Neural crest cell (in vitro differentiated cells): ENCODE data around the gene VMO1. TPM values are rescaled to one million over a fixed set of nuclear protein-coding genes. Genes with fewer than 3 reads are reported as not detected.

Source experiments
- DNase-seq: peaks from one replicate; pipeline ENCODE4 v3.0.0; 2021; ENCODE audit warnings: low read depth, mixed read lengths, low spot score
- H3K27ac Mint-ChIP-seq: one replicate; pipeline ENCODE4 v1.8.0; 2021; ENCODE audit warnings: mild to moderate bottlenecking, mixed read lengths; ENCODE audit not compliant: unreplicated experiment
- H3K27me3 Mint-ChIP-seq: 2 replicates; pipeline ENCODE4 v1.8.0; 2021; ENCODE audit warnings: low read depth, mild to moderate bottlenecking, mixed read lengths
- H3K36me3 Mint-ChIP-seq: 2 replicates; pipeline ENCODE4 v1.8.0; 2021; ENCODE audit warnings: low read depth, mild to moderate bottlenecking, mixed read lengths
- H3K4me1 Mint-ChIP-seq: 2 replicates; pipeline ENCODE4 v1.8.0; 2021; ENCODE audit warnings: mixed read lengths
- H3K4me3 Mint-ChIP-seq: one replicate; pipeline ENCODE4 v1.8.0; 2021; ENCODE audit warnings: mild to moderate bottlenecking, mixed read lengths
- H3K9me3 Mint-ChIP-seq: 2 replicates; pipeline ENCODE4 v1.8.0; 2021; ENCODE audit warnings: mixed read lengths
- total RNA-seq: library from RNA; stranded (reverse); gene quantifications from 2 replicates; pipeline ENCODE4 v1.2.1, GENCODE V29; 2021
- TF ChIP-seq, protein P1 (sequence below): fragments of 200-600 bp; sonication (generic); conservative IDR thresholded peaks from 2 replicates; pipeline ENCODE4 v1.5.0; 2021; ENCODE audit warnings: antibody characterized with exemption, mild to moderate bottlenecking

Gene VMO1
- total RNA-seq, 1 donor from 2014 or later: 1.0 TPM

DNA sequence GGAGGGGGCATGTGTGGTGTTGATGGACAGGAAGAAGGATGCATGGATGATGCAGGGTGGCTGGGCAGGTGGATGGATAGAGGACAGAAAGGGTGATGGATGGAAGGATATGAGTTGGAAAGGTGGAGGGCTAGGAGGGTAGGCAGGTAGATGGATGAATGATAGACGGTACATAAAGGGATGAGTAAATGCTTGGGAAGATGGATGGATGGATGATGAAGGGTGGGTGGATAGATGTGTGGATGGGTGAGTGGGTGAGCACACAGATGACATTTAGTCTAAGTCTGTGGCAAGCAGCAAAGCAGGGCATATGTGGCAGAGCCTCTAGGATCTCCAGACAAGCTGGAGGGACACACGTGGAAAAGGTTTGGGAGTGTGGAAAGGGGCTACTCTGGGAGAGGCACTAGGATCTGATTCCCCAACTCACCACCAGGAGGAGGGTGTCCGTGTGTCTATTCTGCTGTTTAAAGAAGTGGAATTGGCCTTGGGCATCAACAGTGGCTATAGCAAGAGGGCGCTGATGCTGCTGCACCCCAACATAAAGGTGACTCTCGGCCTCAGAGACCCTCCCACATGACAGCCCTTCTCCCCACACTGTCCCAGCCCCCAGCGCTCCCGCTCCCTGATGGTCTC, 29.0 kb upstream of the VMO1 start:
- Mint-ChIP-seq H3K4me3 (no peak overlapping the region), H3K4me1 (peaks cover 6% of the 10 kb centered on the region), H3K36me3 (peaks cover 15% of the 10 kb centered on the region), H3K27me3 (no peaks in the 10 kb centered on the region), H3K9me3 (no peaks in the 10 kb centered on the region), H3K27ac (no peak overlapping the region)
- TF ChIP-seq, protein P1, sequence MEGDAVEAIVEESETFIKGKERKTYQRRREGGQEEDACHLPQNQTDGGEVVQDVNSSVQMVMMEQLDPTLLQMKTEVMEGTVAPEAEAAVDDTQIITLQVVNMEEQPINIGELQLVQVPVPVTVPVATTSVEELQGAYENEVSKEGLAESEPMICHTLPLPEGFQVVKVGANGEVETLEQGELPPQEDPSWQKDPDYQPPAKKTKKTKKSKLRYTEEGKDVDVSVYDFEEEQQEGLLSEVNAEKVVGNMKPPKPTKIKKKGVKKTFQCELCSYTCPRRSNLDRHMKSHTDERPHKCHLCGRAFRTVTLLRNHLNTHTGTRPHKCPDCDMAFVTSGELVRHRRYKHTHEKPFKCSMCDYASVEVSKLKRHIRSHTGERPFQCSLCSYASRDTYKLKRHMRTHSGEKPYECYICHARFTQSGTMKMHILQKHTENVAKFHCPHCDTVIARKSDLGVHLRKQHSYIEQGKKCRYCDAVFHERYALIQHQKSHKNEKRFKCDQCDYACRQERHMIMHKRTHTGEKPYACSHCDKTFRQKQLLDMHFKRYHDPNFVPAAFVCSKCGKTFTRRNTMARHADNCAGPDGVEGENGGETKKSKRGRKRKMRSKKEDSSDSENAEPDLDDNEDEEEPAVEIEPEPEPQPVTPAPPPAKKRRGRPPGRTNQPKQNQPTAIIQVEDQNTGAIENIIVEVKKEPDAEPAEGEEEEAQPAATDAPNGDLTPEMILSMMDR: peak; percentile 48
- DNase-seq: no peak

DNA sequence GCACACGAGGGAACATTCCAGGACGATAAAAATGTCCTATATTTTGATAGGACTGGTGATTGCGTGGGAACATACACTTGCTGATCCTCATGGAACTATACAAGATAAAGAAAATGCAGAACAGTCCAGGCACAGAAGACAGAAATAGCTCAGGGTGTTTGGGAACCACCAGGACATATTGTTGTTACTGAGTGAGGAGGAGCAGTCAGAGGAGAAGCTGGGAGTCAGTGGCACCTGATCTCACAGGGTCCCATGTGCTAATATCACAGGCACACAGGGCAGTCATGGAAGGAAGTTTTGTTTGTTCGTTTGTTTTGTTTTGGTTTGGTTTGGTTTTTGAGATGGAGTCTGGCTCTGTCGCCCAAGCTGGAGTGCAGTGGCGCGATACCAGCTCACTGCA, 26.5 kb upstream of the VMO1 start:
- TF ChIP-seq, protein P1: no peak
- Mint-ChIP-seq H3K27ac (no peak overlapping the region), H3K4me1 (peaks cover 21% of the 10 kb centered on the region), H3K27me3 (no peaks in the 10 kb centered on the region), H3K36me3 (peaks cover 14% of the 10 kb centered on the region), H3K9me3 (no peaks in the 10 kb centered on the region), H3K4me3 (no peak overlapping the region)
- no peak for DNase-seq

DNA sequence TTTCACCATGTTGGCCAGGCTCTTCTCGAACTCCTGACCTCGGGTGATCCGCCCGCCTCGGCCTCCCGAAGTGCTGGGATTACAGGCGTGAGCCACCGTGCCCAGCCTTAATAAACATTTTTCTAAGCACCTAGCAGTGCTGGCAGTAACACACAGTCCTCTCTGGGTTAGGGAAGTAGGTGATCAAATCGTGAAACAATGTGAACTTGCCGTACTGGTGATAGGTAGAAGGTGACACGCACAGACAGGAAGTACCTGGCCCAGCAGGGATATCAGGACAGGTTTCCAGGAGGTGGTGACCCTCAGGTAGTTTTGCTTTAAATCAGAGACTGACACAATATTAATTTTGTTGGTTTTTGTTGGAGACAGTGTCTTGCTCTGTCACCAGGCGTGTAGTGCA, 25.3 kb upstream of the VMO1 start:
- H3K27me3 Mint-ChIP-seq: no peaks in the 10 kb centered on the region
- H3K4me1 Mint-ChIP-seq: peaks cover 24% of the 10 kb centered on the region
- no peaks in the 10 kb centered on the region for H3K9me3 Mint-ChIP-seq
- DNase-seq: no peak
- peak overlapping the region; percentile 38 for H3K4me3 Mint-ChIP-seq
- TF ChIP-seq, protein P1: no peak
- H3K27ac Mint-ChIP-seq: no peak overlapping the region
- peaks cover 14% of the 10 kb centered on the region for H3K36me3 Mint-ChIP-seq

DNA sequence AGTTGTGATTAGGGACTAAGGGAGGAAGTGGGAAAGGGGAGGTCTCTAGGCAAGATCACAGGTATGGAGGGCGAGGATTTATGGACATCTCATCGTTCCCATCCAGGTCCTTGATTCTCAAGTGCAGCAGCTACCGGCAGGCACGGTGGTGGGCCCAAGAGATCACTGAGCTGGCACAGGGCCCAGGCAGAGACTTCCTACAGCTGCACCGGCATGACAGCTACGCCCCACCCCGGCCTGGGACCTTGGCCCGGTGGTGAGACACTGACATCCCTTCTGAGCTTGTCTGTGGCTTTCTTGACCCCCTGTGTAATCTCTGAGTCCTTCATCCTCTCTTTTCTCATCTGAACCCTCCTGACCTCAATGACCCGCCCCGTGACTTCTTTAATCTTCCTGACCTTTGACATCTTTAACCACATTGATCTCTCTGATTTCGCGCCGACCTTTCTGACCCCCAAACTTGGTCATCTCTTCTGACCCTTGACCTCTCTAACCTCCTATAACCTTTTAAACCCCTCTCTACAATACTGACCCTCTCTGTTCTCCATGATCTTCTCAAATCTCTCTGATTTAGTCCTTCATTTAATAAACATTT, 24.6 kb upstream of the VMO1 start:
- no peak overlapping the region for H3K27ac Mint-ChIP-seq

DNA sequence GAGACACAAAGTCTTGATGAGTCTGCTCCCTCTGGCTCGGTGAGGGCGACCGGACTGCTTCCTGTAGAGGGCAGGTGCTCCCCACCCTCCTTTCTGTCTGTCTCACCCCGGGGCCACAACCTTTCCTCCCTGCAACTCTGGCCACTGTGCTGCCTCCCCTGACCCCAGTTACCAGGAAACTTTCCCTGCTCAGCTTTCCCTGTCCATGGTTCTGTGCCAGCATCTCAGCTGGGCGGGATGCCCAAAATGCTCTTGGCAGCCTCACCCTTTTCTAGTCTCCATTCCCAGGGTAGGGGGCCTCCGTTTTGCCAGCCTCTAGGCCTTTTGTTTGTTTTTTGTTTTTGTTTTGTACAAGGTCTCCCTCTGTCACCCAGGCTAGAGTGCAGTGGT, 22.2 kb upstream of the VMO1 start:
- Mint-ChIP-seq H3K36me3 (peaks cover 9% of the 10 kb centered on the region), H3K9me3 (no peaks in the 10 kb centered on the region), H3K27me3 (no peaks in the 10 kb centered on the region), H3K4me1 (peaks cover 34% of the 10 kb centered on the region), H3K4me3 (peak overlapping the region; percentile 90), H3K27ac (no peak overlapping the region)
- DNase-seq: no peak
- TF ChIP-seq, protein P1: no peak

More for the DNA sequence above, 24.6 kb upstream of the VMO1 start:
- H3K27me3 Mint-ChIP-seq: no peaks in the 10 kb centered on the region
- H3K4me3 Mint-ChIP-seq: peak overlapping the region; percentile 80
- DNase-seq: no peak
- no peaks in the 10 kb centered on the region for H3K9me3 Mint-ChIP-seq
- peaks cover 14% of the 10 kb centered on the region for H3K36me3 Mint-ChIP-seq
- TF ChIP-seq, protein P1: no peak
- H3K4me1 Mint-ChIP-seq: peaks cover 30% of the 10 kb centered on the region
